Hypothalamus (tissue), 51 donors: ENCODE measurements around the gene EEF1AKMT1.
A peak's percentile ranks its signal among the peaks of the same experiment; 100 is the strongest.

Experiments used
- DNase-seq, 51 donors: peaks; one replicate each; lab custom pipeline; 2025; lab: John Stamatoyannopoulos, UW

The EEF1AKMT1 gene

GRCh38 chr13:20721058-20721453 lies 52.7 kb downstream of the EEF1AKMT1 start:
- no peak for DNase-seq

- no peak for DNase-seq
Observed at GRCh38 chr13:20720499-20720898, 53.3 kb downstream of the EEF1AKMT1 start.

DNA sequence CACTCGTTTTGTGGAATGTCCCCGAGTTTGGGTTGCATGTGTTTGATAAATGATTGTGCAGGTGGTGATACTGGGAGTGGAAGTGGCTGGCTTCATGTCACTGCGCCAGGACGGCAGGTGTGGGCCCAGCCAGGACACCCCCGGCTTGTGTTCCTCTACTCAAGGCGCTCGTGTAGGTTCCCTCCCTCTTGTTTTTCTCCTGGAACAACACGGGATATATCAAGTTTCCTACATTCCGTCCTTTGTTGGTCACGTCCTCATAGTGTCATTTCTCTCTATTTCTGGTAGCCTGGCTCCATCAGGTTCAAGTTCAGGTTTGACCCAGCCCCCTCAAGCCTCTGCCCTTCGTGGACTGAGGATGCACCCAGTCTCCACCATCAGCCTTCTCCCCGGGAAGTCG lies 54.0 kb downstream of the EEF1AKMT1 start:
- no peak for DNase-seq

DNA sequence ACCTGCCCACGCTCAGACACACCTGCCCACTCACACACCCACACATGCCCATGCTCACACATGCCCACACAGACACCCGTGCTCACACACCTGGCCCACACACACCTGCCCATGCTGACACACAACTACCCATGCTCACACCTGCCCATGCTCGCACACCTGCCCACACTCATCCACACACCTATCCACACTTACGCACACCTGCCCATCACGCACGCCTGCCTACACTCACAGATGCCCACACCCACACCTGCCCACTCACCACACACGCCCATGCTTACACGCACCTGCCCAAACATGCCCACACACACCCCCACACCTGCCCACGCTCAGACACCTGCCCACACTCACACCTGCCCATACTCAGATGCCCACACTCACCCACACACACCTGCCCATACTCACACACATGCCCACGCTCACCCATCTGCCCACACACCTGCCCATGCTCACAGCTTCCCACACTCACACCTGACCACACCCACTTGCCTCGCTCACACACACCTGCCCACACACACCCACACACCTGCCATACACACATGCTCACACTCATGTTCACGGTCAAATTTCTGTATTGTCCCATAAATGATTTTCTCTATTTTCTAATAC lies 54.7 kb downstream of the EEF1AKMT1 start:
- no peak for DNase-seq

GRCh38 chr13:20717581-20718542 lies 55.9 kb downstream of the EEF1AKMT1 start:
- DNase-seq: no peak

DNA sequence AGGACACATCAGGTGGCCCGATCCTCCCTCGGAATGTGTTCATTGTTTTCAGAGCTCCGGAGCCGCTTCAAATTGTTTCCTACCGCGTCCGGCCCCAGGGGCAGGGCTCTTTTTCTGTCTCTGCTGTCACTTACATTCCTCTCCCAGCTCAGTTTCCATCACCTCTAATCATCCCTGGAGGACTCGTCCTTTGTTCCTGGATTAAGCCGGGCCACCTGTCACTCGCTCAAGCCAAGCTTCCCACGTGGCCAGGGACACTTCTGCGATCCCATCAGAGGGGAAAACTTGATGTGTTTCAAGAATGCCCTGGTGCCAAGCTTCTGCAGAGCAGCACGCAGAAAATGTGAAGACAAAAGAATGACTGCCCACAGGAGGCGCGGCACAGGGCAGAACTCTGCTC lies 56.8 kb downstream of the EEF1AKMT1 start:
- no peak for DNase-seq

DNA sequence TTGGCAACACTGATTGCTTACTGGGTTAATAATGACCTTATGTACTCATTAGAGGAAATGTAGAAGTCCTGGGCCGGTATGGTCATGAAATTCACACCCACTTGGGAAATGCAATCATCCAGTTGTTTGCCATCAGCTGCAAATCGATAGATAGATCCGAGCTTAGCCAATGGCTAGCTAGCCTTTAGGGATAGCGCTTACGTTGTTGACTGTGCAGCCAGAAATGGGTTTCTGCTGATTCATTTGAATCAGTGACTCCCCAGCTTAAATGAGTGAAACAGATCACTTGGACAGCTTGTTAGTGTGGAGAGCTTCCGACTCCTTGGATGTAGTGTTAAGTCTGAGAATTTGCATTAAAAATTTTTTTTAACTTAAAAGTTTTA lies 58.4 kb downstream of the EEF1AKMT1 start:
- DNase-seq: no peak

DNA sequence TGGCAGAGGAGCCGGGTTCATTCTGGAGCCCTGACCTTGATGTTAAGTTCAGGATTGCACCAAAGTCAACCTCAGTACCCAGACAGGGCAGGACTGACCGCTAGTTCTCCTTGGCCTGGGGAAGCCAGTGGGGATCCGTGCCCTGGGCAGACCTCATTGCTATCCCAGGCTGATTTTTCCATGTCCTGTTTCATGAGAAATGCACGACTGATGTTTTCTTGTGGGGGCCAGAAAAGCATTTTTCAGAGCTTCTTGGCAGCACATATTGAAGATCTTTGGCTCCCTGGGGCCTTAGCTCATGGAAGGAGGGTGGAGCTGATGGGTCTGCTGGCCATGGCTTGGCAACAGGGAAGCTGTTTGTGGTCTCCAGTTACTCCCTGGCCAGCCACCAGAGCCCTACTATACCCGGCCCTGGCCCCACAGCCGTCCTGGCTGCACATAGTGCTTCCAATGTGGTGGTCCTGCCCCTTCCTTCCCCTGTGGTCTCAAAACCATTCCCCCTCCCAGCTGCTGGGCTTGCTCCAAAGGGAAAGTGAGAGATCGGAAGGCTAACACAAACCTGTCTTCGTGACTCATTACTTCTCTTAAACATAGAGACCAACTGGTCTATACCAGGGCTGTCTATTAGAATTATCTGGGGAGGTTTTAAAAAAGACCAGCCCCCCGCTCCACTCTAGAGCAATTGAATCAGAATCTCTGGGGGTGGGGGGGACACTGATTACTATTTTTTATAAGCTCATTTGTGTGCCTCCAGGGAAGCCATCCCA lies 59.0 kb downstream of the EEF1AKMT1 start:
- peak in 3 of 51 donors; percentile 12 to 54 (median 39) for DNase-seq

DNA sequence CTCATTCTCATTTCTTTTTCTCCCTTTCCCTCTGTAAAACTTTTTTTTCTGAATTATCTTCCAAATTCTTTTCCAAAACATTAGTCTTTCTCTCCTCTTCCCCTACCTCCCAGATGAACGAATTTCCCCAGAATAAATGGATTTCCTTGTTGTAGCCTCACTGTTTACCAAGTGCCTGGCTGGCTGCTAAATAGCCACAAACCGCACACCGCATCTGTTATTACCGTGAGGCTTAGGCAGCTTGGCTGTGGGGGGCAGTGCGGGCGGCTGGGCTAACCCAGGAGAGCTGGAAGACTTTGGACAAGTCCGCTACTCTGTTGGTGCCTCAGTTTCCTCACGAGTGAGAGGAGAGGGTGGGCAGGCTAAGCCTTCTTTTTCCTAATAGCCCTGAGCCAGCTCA lies 59.6 kb downstream of the EEF1AKMT1 start:
- DNase-seq: peak in 4 of 51 donors; percentile 24 to 54 (median 48)

DNA sequence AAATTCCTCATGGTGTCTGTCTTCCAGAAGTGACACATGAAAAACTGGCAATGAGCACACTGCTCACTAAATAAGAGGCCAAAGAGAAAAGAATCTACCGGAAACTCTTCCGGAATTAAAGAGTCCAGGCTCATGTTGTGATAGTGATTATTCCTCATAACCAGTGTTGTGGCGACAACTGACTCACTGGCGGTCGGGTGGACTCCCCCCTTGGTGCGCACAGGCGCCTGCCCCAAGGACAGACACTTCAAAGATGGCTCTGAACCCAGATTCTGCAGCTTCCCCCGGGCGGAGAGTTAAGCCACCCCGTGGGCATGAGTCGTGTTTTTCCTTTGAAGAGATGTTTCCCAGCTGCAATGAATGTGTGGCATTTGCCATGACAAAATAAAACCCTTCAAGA lies 60.0 kb downstream of the EEF1AKMT1 start:
- peak in 27 of 51 donors; percentile 9 to 69 (median 34) for DNase-seq

DNA sequence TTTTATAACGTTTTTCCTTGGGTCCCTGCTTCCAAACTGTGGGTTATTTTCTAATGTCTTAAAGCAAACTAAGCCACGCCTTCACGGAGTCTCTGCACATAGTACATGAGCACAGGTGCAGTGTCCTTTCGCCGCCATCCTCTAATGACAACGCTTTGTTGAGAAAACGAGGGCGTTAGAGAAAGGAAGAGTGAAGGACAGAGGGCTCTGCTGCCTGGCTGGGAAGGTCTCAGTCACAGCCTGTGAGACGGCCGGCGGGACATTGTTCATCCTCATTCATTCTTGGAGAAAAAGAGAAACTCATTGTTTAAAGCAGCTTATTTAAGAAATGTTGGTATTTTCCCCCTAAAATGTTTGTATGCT lies 60.8 kb downstream of the EEF1AKMT1 start:
- DNase-seq: peak in 1 of 51 donors; percentile 14

DNA sequence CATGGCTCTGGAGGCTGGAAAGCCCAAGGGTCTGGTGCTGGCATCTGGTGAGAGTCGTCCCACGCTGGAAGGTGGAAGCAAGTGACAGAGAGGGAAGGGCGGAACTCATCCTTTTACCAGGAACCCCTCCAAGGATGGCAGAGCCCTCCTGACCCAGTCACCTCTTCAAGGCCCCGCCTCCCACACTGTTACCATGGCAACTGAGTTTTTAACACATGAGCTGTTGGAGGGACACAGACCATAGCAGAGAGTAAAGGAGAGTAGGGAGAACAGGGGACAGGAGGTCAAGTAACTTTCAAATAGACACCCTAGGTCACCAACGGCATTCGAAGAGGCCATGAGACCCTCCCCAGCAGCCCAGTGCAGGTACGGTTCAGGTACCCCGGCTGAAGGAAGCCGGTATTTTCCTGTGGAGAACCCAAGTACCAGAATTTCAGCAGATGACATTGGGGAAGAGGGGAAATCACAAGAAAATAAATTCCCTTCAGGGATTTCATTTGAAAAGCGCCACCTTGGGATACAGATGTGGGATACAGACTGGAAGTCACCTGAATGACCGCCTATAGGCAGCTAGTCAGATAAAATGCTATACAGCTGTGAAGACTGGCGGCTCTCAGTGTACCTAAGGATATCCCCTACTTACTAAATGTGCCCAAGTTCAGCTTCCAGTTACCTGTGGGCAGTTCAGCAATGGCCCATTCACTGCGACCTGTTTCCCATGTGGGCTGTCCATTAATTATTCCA lies 62.3 kb downstream of the EEF1AKMT1 start:
- no peak for DNase-seq

DNA sequence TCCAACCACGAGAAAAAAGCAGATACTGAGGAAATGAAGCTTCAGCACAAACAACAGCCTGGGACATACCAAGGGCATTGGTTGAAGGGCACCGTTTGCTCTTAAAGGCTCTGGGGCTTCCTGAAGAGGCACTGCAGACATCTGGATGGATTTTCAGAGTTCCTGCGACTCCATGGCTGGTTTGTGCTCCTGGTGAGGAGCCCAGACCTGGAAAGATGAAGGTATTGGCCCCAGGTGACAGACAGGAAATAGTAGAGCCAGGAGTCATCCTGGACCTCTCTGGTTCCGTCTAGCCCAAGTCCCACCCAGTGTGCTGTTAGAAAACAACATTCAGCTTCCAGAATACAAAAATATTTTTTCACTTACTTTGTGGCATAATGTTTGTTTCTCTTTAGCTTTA lies 64.0 kb downstream of the EEF1AKMT1 start:
- no peak for DNase-seq

- no peak for DNase-seq
Observed at GRCh38 chr13:20709369-20709768, 64.4 kb downstream of the EEF1AKMT1 start.

DNA sequence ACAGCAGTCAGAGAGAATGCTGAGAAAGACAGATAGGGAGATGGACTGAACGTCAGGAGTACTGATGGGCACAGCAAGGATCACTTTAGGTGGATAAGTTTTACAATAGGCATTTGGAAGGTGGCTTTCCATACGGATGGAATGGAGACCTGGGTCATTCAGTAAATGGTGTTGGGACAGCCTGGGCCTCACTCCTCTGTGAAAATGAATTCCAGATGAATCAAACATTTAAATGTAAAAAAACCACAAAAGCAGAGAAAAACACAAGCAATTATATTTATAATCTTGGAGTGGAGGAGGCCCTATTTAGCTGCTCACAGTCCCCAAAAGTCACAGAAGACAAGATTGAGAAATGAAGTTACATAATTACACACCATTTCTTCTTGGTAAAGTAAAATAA lies 65.5 kb downstream of the EEF1AKMT1 start:
- no peak for DNase-seq

DNA sequence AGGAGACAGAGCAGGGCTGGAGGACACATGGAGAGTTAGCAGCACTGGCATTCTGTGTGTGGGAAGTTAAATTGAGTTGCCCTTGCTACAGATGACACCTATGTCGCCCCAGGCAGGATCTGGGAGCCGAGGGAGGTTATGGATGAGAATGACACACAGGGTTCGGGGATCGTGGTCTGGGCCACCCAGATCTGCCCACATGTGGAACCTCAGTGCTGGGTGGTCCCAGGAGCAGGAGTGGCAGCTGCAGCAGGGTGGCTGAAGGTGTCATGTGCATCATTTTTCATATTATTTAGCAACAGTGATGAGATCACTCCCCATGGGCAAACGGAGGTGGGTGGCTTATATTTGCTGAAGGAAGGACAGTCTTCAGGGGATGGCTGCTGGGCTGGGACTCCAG lies 67.1 kb downstream of the EEF1AKMT1 start:
- no peak for DNase-seq

DNA sequence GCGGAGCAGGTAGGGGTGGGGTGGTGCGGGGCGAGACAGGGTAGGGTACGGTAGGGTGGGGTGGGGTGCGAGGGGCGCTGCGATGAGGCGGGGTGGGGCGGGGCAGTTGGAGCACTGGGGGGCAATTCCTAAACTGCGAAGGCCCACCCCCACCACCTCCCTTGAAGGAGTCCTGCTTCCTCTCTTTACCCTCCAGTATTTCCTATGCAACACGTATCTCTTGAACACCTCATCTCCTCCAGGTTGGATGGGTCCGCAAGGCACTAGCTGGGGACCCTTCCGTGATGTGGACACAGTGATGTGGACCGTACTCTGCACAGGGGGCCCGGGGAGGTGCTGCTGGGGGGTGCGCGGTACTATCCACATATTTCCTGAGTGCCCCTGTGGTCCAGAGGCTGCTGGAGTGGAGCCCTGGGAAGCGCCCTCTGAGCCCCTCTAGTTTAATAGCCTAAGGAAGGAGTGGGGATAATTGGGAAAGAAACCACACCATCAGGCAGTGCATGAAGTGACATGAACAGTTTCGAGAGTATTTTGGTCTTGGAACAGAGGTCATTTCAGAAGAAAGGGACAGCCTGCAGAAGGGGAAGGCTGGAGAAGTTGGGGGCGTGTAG lies 69.2 kb downstream of the EEF1AKMT1 start:
- no peak for DNase-seq

DNA sequence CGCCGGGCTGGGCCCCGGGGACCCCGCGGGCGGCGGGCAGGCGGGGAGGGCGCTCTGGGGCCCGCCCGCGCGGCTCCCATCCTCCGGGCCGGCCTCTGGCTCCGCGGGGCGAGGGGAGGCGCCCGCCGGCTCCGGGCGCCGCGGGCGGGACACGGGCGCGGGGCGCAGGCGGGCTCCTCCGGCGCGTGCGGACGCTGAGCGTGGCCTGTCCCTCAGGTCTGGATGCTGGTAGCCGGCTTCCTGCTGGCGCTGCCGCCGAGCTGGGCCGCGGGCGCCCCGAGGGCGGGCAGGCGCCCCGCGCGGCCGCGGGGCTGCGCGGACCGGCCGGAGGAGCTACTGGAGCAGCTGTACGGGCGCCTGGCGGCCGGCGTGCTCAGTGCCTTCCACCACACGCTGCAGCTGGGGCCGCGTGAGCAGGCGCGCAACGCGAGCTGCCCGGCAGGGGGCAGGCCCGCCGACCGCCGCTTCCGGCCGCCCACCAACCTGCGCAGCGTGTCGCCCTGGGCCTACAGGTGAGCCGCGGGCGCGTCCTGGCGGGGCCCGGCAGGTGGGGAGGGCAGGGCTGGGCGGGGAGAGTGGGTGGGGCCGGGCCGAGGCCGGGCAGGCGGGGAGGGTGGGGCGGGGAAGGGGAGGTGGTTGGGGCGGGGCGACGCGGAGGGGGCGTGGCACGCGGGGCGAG lies 69.8 kb downstream of the EEF1AKMT1 start:
- peak in 42 of 51 donors; percentile 14 to 82 (median 54) for DNase-seq
